HG02943 (cell line): ENCODE results near the gene FHL1.
"Not testable (repeated sequence)": the region's sequence is repeated elsewhere in the genome, so short reads cannot be mapped to it uniquely, and the experiment has no call there.

Experiments used
- ATAC-seq: cut with Tn5 transposase; IDR thresholded peaks from one replicate; pipeline ENCODE4 v1.9.1; 2021; ENCODE audit warnings: mild to moderate bottlenecking, low read depth, moderate library complexity; ENCODE audit not compliant: unreplicated experiment

Gene FHL1

DNA sequence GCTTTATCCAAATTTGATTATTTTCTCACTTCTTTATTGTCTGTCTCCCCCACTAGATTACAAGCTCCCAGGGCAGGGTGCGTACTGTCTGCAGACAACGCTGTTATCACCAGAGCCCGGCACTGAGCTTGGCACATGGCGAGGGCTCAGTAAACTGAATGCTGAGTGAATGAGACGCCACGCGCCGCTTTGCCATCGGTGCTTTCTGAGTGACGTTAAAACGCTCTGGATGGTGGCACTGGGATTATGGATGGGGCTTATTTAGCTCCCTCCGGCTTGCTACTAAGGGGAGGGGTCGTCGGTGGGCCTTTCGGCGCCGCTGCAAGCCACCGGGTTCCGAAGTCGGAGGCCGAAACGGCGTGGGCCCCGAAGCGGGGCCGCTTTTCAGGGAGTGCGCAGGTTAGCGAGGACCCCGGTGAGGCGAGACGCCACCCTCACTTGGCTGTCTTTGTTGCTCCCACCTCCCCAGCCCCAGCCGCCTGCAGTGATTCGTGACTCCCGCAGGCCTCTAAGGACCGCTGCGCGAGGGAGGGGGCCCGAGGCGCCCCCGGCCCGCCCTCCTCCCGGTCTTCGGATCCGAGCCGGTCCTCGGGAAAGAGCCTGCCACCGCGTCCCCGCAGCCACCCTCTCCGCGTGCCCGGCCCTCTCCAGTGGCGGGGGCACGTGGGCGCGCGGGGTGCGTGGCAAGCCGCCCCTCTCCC, 569 bp upstream of the FHL1 start:
- ATAC-seq: no peak

DNA sequence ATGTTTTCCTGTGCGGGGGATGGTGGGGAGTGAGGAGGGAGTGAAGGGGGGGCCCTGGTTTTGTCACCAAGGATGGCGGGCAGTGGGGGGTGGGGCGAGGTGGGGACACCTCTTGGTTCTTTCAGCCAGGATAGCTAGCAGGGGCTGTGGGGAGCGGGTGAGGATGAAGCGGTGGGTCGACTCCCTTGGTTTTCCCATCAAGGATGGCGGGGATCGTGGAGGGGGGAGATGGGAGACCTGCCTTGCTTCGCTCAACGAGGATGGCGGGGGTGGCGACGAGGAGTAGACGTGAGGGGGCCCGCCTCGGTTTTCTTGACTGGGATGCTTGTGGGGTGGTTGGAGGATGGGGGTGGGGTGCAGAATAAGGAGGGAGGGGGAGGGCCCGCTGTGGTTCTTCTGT, 643 bp downstream of the FHL1 start:
- ATAC-seq: no peak

- no peak for ATAC-seq
These were observed 1.1 kb downstream of the FHL1 start for GRCh38 chrX:136148391-136148790.

DNA sequence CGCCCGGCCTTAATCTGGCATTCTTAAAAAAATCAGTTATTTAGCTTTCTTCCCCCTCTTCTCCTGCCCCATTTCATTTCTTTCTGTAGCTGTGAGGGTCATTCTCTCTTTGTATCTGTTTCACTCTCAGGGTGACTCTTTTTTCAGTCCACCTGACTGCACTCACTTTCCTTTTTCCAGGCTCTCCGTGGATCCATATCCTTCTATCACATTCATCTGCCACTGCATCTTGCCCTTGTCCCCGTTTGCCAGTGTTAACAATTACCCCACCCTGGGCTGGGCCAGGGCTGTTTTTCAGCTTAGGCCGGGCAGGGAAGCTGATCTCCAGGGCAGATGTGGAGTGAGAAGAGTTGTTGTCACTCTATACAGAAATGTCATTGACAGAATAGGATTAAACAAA, 7.7 kb downstream of the FHL1 start:
- no peak for ATAC-seq

- ATAC-seq: no peak
These were observed 9.3 kb downstream of the FHL1 start for GRCh38 chrX:136156560-136157117.

DNA sequence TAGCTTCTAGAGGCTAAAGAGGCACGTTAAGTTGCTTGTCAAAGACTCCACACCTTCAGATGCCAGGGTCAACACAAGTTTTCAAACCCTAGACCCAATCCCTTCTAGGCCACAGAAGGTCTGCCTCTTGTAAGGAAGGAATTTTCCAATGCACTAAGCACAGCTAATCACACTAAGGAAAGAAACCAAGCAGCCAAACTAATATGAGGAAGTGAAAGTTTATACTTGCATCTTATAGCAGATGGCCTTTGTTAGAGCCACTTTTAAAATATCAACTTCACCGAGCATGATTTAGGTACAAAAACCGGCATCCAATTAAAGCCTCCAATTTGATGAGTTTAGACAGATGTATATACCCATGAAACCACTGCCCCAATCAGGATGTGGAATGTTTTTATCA, 9.9 kb downstream of the FHL1 start:
- no peak for ATAC-seq

GRCh38 chrX:136158685-136159084, 11.4 kb downstream of the FHL1 start:
- ATAC-seq: no peak

DNA sequence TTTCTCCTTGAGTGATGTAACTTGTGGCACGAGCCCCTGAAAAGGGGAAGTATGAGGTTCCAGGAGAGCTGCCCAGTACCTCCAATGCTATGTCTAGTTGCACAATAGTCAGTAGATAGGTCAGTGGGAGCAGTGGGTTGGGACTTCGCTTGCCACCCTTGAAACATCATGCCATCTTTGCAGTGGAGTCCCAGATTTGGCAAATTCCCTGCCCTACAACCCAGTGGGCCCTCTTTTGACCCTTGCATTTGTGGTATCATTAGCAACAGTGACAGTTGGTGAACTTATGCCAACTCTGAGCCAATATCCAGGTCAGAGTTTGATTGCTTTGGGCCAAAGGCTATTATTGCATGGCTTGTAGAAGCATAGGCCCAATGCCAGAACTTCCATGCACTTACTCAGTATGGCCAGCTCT, 12.3 kb downstream of the FHL1 start:
- no peak for ATAC-seq

DNA sequence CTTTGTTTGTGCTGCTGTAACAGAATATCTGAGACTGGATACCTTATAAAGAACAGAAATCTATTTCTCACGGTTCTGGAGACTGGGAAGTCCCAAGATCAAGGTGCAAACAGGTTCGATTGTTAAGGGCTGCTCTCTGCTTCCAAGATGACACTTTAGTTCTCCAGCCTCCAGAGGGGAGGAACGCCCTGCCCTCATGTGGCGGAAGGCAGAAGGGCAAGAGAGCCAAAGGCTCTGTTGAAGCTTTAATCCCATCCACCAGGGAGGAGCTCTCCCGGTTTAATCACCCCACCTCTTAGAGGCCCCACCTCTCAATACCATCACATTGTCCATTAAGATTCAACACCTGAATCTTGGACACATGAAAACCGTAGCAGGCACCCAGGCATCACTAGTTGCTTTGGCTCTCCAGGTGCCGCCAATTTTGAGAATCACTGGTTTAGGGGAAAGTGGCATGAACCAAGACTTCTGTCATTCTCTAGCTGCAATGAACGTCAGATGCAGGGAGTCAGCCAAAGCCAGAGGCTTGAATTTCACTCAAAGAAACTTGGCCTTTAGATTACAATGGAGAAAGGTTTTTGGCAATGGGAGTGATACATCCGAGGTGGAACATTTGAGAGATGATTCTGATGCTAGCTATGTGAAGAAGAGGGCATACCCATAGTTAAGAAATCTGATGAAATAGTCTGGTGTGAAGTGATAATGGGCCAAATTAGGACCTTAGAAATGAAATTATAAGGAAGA, 15.7 kb downstream of the FHL1 start:
- peak; percentile 75 for ATAC-seq

DNA sequence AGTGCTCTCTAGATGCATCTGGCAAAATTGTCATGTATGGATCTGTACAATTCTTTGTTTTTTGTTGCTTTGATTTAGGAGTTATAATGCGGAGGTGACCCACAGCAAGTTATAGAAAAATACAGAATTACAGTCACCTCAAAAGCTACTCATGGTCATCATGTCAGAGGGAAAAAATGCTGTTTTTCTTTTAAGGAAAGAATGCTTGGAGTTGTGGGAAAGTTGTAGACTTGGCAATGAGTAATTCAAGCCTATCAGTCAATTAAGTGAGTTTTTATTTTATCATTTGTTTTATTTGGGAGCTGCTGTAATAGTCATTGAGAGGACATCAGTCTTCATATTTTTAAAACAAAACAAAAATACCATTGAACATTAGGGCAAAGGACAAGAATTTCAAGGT, 16.4 kb downstream of the FHL1 start:
- no peak for ATAC-seq

DNA sequence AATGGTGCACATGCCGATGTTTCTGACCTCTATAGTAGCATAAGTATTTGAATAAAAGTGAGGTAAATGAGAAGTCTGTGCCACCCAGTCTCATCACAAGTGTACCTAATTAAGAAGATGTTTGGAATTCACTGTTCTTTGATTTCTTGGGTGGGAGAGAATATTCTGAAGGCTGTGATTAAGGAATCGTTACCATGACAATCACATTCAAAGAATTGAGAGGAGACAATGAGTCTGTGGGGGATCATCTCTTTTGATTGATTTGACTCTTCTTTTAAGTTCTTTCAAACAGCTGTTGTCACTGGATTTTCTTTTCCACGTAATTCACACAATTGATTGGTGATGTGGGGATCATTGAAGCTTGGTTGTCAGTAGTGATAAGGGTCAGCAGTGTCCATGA, 18.1 kb downstream of the FHL1 start:
- no peak for ATAC-seq

DNA sequence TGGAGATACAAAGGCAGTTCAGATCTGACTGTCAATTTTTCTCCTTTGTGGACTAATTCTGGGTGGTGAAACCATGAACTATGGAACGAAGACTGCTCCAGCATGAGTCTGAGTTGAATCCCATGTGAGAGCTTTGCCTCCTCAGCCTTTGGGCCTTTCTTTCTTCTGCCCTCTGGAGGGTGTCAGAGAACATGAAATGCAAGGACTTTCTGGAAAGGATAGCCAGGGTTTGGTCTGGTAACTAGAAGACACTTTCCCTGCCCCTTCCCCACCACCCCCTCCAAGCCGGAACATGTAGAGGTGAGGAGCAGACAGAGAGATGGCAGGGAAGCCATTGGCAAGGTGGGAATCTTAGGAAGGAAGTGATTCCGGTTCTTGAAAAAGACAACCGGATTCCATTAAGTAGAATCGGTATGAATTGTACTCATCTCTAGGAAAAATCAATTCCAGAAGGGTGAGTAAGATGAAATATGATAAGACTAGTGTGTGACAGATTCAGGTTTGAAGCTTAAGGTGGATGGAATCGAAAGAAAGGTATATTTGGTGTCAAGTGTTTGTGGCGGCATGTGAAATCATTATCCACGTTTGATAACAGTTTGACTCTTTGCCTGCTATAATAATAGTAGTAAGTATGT, 19.0 kb downstream of the FHL1 start:
- no peak for ATAC-seq

DNA sequence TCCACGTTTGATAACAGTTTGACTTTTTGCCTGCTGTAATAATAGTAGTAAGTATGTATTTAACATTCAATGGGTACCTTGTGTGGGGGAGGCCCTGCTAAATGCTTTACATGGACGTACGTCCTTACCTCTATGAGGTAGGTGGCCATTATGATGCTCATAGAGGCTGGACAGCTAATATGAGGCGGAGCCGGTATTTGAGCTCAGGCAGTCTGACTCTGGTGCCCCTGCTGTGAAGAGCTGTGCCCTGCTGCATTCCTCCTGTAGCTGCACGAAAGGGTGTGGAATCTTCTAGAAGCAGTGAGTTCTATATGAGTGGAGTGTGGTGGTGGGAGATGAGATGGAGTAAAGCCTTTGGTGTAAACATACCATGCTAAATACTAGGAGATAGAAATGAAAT, 20.7 kb downstream of the FHL1 start:
- not testable (repeated sequence) for ATAC-seq

GRCh38 chrX:136168929-136169735, 21.8 kb downstream of the FHL1 start:
- ATAC-seq: no peak

DNA sequence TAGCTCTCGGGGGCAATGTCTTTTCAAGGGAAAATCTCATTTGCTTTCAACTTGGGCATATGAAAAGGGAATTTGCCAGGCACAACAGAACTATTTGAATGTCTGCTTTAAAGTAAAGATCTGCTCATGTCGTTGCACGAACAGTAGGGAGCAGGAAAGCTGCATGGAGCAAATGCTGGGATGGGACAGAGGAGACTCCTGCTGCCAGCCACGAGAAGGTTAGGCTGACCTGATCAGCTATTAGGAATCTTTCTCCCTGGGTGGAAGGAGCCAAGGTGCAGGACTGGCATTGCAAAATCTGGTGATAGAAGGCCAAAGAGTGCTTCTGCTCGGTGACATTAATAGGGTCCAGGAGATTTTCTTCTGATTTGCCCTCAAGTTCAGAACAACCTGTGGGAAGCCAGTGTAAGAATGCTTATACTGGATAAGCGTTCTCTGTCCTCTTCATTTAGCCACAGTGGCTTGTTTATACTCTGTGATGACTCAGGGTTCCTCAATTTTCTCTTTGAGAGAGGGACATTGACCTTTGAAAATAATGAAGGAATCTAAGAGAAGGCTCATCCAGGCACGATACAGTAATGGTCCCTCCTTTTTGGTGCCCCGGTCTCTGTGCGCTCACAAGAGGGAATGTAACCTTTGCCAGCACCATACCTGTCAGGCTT, 22.9 kb downstream of the FHL1 start:
- ATAC-seq: no peak

DNA sequence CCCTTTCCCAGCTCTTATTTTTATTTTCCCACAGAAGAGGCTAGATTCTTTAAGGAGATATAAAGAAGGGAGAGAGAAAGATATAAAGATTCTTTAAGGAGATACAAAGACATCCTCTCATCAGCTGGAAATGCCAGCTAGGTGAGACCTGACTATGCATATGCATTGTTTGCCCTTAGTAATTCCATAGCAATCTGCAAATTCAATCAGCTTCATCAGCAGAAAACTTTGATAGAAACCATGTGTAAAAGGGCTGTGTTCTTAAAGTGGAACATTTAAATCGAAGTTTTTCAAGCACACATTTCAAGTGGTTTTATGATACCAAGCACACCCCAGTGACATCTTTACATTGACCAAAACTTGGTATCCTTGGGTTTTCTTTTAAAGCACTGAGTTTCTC, 24.1 kb downstream of the FHL1 start:
- ATAC-seq: no peak

- ATAC-seq: no peak
These were observed 29.1 kb downstream of the FHL1 start for GRCh38 chrX:136176399-136176825.

DNA sequence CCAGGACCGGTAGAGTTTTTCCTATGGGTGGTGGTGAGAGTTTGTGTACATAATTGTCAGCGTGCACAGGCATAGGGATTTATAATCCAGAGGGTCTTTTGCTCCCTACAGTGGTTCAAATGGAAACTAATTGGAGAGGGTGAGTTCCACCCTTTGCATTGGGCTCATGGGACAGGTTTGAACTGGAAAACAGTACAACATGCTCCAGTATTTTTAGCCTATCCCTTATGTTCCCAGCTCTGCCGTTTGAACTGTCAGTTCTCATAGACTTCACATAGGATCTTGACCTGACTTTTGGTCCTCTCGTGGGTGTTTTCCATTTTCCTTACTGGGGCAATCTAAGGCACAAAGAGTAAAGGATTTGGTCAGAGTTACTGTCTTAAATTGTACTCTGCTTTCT, 31.8 kb downstream of the FHL1 start:
- ATAC-seq: no peak

DNA sequence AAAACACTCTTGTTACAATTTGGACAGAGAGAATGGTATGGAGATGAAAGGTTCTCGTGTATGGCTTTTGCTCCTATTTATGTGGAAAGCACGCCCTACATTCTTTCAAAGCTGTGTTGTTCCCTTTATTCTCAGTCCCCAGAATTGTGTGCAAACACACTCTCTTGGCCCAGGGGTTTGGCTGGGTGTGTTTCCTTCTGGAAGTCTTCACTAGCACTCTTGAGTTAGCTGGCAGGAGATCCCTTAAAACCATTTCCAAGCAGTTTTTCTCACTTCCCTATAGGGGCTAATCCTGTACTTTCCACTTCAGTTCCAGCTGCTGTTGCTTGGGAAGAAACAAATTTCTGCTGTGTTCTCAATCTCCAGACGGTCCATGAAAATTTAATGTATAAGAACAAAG, 35.1 kb downstream of the FHL1 start:
- ATAC-seq: no peak

DNA sequence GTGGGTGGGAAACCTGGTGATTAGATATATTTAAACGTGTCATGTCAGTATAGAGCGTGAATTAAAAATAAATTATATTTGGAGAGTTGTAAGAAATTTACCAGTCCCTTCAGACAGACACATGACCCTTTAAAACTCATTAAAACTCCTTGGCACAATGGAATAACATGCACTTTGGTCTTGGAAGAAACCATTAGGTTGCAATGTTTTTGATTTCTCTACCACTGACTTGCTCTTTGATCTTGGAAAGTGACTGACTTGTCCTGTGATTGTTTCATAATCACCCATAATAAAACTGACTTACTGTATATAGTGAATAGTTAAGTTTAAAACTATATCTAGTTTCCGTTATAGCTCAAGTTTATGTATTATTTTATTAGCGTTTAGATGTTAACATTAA, 35.8 kb downstream of the FHL1 start:
- no peak for ATAC-seq
